Stimulated activated CD4-positive, alpha-beta T cell treated with anti-CD3 and anti-CD28 coated beads, TNF-alpha, amount 100 ng/mL, for 24 hours (primary cell): ENCODE data around the gene C17orf107.
A peak's percentile ranks its signal among the peaks of the same experiment; 100 is the strongest.
"Not testable (repeated sequence)": the region's sequence is repeated elsewhere in the genome, so short reads cannot be mapped to it uniquely, and the experiment has no call there.

ENCODE experiments used
- DNase-seq, 3 experiments: peaks; one replicate each; pipeline ENCODE4 v3.0.0-alpha.2; 2020; ENCODE audit warnings: low read depth in 3 of 3

C17orf107 gene

DNA sequence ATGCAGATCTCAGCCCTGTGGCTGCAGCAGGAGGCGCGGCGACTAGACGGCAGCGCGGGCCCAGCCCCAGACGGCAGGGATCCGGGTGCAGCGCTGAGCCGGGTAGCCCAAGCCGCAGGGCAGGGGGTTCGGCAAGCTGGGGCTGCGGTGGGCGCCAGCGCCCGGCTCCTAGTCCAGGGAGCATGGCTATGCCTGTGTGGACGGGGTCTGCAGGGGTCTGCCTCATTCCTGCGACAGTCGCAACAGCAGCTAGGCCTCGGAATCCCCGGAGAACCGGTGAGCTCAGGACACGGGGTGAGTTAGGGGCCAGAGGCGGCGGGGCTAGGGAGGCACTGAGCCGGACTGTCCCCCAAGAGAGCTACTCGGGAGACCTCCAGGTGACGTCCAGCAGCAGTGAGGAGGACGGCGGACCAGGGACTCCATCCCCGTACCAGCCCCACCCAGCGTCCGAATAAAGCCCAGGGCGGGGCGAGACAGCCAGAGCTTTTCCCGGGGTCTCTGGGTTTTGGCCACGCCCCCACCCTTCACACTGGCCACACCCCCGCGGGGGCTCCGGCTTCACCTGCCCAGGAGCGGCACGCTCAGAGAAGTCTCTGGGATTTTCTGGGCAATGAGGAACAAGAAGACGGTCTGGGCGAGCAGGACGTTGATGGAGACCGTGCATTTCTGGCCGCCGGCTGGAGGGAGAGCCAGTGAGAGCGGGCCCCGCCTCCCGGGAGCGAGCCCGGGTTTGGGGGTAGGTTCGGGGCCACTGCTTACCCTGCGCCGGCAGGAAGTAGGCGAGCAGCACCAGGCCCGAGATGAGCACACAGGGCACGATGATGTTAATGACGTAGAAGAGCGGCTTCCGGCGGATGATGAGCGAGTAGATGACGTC, 1.1 kb downstream of the C17orf107 start:
- DNase-seq = peak in 1 of 3 experiments; percentile 38

DNA sequence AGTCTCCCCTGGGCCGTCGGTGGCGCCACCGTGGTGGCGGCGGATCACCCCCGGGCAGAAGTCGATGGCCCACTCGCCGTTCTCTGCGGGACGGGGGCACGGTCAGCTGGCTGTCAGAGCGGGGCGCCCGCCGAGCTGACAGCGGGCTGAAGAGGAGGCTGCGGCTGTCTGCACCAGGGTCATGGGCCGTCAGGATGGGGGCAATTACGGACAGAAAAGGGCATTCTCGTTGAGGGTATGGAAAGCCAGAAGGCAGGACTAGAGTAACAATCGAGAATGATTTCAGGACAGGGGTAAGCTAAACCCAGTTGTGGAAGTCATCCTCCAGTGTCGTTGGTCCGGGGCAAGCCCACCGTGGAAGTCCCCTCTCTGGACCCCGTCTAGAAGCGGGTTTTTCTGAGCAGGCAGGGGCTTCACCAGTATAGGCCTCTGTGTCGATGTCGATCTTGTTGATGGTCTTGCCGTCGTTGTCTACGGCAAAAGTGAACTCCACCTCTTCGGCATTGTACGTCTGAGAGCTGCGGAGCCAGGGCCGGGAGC, 1.8 kb downstream of the C17orf107 start:
- DNase-seq = no peak

DNA sequence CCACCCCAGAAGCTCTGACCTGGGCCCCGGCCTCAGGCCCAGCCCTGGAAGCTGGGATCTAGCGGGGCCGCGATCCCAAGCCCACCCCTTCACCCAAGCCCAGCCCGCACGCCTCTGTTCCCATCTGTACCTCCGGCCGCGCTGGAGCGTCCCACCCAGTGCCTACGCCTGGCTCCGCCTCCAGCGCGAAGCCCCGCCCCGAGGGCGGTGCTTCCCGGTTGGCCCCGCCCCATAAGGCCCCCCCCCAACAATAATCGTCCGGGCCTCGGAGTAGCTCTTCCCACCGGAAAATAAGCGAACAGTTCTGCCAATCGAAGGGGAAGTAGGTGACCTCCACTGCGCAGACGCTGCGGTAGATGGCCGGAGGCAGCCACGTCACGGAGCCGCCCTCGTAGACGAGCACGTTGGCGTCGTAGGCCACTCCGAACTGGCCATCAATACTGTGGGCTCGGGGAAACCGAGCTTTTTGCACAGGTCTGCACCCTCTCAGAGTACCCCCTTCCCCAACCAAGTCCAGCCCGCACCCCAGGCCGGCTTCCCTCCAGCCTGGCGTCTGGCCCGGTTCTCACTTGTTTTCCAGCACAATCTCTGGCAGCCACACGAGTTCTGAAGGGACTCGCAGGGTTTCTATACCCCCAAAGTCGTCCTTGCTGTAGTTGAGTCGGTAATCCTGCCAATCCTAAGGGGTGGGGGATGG, 2.5 kb downstream of the C17orf107 start:
- no peak for DNase-seq

DNA sequence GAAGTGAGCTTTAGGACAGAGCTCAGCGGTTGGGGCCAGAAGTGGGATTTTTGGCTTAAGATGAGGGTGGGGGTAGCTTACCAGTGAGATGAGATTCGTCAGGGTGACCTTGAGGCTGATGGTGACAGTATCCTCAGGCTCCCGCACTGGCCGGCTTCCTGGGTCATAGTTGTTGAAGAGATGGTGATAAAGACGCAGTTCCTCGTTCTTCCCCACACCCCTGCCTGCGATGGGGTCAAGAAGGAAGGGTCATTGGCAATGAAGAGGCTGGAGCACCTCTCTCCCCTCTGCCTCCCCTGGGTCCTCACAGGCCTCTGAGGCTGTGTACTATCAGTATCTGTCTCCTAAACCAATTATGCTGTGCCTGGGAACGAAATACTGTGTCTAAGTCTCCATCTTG, 3.2 kb downstream of the C17orf107 start:
- DNase-seq = no peak

DNA sequence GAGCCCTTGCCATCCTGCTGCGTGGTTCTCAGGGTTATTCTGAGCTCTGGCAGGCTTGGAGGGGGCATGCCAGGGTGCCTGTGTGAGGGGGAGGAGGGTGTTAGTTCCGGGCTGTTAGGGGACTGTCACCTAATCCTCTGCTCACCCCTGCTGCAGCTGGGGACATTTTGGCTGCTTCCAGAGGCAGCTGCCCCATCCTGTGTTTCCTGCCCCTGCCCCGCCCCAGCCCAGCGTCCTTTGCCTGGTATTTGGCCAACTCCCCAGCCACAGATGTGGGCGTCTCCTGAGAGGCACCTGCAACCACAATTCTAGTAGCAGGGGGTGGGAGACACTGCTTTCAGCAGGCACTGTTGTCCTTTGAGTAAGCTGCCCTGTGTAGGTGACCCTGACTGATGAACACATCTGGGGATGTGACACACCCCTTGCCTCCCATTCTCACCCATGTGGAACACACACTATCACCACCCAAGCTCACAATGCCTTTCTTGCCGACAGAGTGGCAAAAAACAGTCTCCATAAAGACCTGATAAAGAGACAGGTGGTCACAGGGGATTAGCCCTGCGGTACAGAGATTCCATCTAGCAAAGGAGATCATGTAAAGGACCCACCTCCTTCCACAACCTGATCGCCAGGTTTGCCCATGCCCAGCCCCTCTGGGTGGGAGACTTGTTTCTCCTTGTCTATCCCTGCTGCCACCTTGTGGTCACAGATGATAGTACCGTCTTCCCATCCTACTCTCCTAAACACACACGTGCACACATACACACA, 3.9 kb downstream of the C17orf107 start, which contains the start of gene CHRNE:
TSS of gene CHRNE (minus strand) at position 48 of the 768 bp plus-strand sequence. CDS start at position 13, 35 bp downstream.
- DNase-seq = peak; percentile 42 to 68 (median 67)

DNA sequence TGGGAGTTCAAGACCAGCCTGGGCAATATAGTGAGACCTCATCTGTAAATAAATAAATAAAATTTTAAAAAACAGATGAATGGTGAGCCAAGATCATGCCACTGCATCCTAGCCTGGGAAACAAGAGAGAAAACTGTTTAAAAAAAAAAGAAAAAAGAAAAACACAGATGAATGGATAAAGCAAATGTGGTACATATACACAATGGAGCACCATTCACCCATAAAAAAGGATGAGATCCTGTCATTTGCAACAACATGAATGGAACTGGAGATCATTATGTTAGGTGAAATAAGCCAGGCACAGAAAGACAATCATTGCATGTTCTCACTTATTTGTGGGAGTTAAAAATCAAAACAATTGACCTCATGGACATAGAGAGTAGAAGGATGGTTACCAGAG, 7.3 kb downstream of the C17orf107 start:
- not testable (repeated sequence) for DNase-seq

DNA sequence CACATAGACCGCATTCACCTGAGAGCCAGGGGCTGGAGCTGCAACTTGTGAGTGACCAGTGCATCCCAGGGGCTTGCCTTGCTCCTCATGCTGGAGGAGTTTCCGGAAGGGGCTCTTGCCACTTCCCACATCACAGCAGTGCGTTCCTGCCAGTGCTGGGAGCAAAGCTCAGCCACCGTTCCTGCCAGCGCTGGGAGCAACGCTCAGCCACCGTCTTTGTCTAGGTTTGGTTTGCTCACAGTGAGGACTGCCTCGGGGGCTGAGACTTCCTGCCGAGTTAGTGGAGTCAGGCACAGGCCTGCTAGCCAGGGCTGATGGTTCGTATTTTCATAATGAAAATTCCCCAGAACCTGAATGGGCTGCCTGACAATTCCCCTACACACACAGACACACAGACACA, 9.0 kb downstream of the C17orf107 start:
- no peak for DNase-seq

DNA sequence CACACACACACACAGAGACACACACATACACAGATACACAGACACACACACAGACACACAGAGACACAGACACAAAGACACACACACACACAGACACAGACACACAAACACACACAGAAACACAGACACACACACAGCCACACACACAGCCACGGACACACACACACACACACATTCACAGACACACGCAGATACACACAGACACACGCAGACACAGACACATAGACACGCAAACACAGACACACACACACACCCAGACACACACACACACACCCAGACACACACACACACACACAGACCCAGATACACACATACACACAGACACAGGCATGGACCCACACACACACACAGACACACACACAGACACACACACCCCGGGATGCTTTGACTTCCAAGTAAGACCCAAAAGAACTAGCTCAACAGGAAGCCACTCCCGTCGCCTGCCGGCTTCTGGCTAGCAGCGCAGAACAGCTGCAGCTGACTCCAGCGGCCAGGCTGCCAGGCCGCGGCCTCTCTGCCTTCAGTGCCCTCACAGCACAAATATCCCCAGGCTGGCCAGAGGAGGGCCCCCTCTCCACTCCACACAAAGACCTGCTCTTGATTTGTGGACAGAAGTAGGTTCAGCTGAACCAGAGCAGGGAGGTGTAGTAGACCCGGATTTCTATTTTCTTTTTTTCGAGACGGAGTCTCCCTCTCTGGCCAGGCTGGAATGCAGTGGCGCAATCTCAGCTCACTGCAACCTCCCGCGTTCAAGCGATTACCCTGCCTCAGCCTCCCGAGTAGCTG, 9.6 kb downstream of the C17orf107 start:
- peak; percentile 37 to 66 (median 50) for DNase-seq

DNA sequence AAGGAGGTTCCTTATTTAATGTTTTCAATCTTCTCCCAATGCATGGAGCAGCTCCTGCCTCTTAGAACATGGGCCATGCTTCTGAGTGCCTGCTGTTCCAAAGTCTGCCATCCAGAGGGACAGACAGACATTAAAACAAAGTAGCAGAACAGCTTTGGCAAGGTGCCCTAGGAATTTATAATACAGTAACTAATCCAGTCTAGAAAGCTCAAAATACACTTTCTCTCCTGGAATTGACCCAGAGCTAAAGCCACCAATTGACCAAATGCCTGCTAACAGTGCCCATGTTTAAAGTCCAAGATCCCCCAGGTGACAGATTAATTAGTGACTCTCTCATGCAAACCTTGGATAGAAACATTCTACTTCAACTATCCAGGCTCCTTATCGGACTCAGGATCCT, 14.7 kb downstream of the C17orf107 start:
- no peak for DNase-seq

DNA sequence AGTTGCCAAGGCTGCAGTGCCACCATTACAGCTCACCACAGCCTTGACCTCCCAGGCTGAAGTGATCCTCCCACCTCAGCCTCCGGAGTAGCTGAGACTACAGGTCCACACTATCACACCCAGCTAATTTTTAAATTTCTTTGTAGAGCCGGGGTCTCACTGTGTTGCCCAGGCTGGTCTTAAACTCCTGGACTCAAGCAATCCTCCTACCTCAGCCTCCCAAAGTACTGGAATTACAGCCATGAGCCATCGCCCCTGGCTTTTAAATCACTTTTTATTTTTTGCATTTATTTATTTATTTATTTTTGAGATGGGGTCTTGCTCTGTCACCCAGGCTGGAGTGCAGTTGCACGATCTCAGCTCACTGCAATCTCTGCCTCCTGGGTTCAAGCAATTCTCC, 15.2 kb downstream of the C17orf107 start:
- DNase-seq = not testable (repeated sequence)

DNA sequence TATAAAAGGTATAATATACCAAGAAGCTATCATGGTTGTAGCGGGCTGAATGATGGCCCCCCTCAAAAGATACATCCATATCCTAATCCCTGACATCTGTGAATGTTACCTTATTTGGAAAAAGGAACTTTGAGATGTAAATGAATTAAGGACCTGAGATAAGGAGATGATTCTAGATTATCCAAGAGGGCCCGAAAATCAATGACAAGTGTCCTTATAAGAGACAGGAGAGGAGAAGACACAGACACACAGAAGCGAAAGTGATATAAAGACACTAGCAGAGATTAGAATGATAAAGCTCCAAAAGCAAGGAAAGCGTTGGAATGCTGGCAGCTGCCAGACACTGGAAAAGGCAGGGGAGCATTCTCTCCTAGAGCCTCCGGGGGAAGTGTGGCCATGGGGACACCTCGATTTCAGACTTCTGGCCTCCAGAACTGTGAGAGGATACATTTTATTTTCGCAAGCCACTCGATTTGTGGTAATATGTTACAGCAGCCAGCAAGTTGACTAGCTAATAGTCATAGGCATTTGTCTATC, 20.2 kb downstream of the C17orf107 start:
- no peak for DNase-seq

DNA sequence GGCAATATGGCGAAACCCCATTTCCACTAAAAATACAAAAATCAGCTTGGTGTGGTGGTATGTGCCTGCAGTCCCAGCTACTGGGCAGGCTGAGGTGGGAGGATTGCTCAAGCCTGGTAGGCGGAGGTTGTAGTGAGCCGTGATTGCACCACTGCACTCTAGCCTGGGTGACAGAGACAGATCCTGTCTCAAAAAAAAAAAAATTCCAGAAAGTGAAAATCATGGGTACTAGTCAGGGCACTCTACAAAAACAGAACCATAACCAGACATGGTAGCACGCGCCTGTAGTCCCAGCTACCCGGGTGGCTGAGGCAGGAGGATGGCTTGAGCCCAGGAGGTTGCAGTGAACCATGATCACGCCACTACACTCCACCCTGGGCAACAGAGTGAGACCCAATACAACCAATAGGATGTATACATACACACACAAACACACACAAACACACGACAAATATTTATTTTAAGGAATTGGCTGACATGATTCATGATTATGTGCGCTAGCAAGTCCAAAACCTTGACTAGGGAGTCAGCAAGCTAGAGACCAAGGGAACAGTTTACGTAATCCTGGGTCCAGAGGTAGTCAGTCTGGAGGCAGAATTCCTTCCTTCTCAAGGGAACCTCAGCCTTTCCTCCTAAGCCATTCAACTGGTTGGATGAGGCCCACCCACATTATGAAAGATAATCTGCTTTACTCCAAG, 21.2 kb downstream of the C17orf107 start:
- DNase-seq = no peak

DNA sequence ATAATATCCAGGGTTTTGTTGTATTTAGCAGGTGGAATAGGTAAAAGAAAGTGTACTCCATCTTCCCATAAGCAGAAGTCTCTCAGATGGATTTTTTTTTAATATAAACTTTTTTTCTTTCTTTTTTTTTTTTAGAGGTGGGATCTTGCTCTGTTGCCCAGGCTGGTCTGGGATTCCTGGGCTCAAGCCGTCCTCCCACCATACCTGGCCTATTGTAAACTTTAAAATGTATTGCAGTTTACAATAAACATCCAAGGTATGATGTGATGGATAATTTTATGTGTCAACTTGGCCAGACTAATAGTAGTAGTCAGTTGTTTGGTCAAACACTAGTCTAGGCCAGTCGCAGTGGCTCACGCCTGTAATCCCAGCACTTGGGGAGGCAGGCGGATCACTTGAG, 22.0 kb downstream of the C17orf107 start:
- no peak for DNase-seq

DNA sequence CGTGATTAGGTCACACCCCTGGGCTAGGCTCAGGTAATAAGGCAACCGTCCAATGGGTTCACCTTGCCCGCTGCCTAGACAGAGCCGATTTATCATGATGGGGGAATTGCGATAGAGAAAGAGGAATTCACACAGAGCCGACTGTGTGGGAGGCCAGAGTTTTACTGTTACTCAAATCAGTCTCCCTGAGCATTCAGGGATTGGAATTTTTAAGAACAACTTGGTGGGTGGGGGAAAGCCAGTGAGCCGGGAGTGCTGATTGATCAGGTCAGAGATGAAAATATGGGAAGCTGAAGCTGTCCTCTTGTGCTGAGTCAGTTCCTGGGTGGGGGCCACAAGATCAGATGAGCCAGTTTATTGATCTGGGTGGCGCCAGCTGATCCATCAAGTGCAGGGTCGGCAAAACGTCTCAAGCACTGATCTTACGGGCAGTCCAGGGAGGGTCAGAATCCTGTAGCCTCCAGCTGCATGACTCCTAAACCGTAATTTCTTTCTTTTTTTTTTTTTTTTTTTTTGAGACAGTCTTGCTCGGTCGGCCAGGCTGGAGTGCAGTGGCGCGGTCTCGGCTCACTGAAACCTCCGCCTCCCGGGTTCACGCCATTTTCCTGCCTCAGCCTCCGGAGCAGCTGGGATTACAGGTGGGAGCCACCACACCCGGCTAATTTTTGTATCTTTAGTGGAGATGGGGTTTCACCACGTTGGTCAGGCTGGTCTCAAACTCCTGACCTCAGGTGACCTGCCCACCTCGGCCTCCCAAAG, 27.4 kb downstream of the C17orf107 start:
- DNase-seq = not testable (repeated sequence)

DNA sequence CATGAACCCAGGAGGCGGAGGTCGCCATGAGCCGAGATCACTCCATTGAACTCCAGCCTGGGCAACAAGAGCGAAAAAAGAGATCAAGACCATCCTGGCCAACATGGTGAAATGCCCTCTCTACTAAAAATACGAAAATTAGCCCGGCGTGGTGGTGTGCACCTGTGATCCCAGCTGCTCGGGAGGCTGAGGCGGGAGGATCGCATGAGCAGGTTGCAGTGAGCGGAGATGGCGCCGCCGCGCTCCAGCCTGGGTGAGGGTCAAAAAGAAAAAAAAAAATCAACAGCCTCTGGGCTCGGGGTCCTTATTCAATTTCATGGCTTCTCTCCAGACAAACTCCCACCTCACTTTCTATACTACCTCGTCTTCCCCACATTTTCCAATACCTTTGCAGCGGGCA, 29.5 kb downstream of the C17orf107 start:
- no peak for DNase-seq

DNA sequence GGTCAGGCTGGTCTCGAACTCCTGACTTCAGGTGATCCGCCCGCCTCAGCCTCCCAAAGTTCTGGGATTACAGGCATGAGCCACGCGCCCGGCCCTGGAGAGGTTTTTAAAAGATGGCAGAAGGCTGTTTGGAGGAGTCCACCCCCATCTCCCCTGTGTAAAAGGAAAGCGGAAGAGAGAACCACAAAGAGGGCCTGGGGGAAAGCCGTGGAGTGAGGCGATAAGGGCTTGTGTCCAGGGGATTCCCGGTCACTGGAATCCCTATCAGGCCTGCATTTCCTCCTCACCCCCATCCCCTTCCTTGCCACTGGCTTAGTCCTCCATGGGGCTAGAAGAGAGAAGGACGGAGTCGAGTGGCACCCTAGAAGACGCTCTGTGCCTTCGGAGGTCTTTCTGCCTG, 32.6 kb downstream of the C17orf107 start, which contains the start of gene GP1BA:
TSS of gene GP1BA (plus strand) at position 315 of the 400 bp plus-strand sequence. CDS start 328 bp downstream, outside the sequence.
- DNase-seq = no peak

DNA sequence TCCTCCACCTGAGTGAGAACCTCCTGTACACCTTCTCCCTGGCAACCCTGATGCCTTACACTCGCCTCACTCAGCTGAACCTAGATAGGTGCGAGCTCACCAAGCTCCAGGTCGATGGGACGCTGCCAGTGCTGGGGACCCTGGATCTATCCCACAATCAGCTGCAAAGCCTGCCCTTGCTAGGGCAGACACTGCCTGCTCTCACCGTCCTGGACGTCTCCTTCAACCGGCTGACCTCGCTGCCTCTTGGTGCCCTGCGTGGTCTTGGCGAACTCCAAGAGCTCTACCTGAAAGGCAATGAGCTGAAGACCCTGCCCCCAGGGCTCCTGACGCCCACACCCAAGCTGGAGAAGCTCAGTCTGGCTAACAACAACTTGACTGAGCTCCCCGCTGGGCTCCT, 33.4 kb downstream of the C17orf107 start:
- no peak for DNase-seq

DNA sequence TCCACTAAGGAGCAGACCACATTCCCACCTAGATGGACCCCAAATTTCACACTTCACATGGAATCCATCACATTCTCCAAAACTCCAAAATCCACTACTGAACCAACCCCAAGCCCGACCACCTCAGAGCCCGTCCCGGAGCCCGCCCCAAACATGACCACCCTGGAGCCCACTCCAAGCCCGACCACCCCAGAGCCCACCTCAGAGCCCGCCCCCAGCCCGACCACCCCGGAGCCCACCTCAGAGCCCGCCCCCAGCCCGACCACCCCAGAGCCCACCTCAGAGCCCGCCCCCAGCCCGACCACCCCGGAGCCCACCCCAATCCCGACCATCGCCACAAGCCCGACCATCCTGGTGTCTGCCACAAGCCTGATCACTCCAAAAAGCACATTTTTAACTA, 34.3 kb downstream of the C17orf107 start:
- DNase-seq = no peak
